Activated T-cell treated with anti-CD3 and anti-CD28 coated beads, Interleukin-2, amount 50 U/mL, for 48 hours (primary cell): ENCODE results near the gene ANKRD12.
"Not testable (repeated sequence)": the region's sequence is repeated elsewhere in the genome, so short reads cannot be mapped to it uniquely, and the experiment has no call there.

Source experiments
- DNase-seq, 2 experiments: peaks; one replicate each; pipeline ENCODE4 v3.0.0-alpha.2; 2020

The ANKRD12 gene

GRCh38 chr18:9136315-9137155 is at the start of gene ANKRD12:
TSS of gene ANKRD12 (plus strand) at chr18:9136781. CDS start at chr18:9182433, 45,652 bp downstream.
- DNase-seq = peak; percentile 97 to 99

GRCh38 chr18:9087144-9087543 is 49.4 kb upstream of the ANKRD12 start:
- DNase-seq = no peak

GRCh38 chr18:9088252-9088651 is 48.3 kb upstream of the ANKRD12 start:
- no peak for DNase-seq

GRCh38 chr18:9088727-9089126 is 47.9 kb upstream of the ANKRD12 start:
- not testable (repeated sequence) for DNase-seq

- DNase-seq = peak in 1 of 2 experiments; percentile 42
These were observed 46.0 kb upstream of the ANKRD12 start for GRCh38 chr18:9090578-9090977.

GRCh38 chr18:9091066-9091476 is 45.5 kb upstream of the ANKRD12 start:
- DNase-seq = peak; percentile 65 to 66

- no peak for DNase-seq
These were observed 43.9 kb upstream of the ANKRD12 start for GRCh38 chr18:9092665-9093064.

GRCh38 chr18:9093109-9093508 is 43.5 kb upstream of the ANKRD12 start:
- not testable (repeated sequence) for DNase-seq

GRCh38 chr18:9094307-9095226 is 42.0 kb upstream of the ANKRD12 start:
- DNase-seq = peak; percentile 73 to 75

GRCh38 chr18:9095297-9096006 is 41.1 kb upstream of the ANKRD12 start:
- peak; percentile 73 to 77 for DNase-seq

GRCh38 chr18:9096007-9096371 is 40.6 kb upstream of the ANKRD12 start:
- DNase-seq = no peak

- DNase-seq = no peak
These were observed 39.9 kb upstream of the ANKRD12 start for GRCh38 chr18:9096685-9097084.

GRCh38 chr18:9097349-9097748 is 39.2 kb upstream of the ANKRD12 start:
- no peak for DNase-seq

GRCh38 chr18:9100796-9101195 is 35.8 kb upstream of the ANKRD12 start:
- DNase-seq = no peak

- DNase-seq = no peak
These were observed 34.7 kb upstream of the ANKRD12 start for GRCh38 chr18:9101730-9102507.

GRCh38 chr18:9102508-9103375 is 33.8 kb upstream of the ANKRD12 start, which contains the start of gene NDUFV2:
TSS of gene NDUFV2 (plus strand) at chr18:9102699. CDS start at chr18:9102744, 45 bp downstream.
- DNase-seq = peak; percentile 98 to 99

- DNase-seq = no peak
These were observed 33.2 kb upstream of the ANKRD12 start for GRCh38 chr18:9103376-9103873.

GRCh38 chr18:9104244-9104901 is 32.2 kb upstream of the ANKRD12 start:
- DNase-seq = no peak

- no peak for DNase-seq
These were observed 31.2 kb upstream of the ANKRD12 start for GRCh38 chr18:9105420-9105819.

GRCh38 chr18:9106094-9106493 is 30.5 kb upstream of the ANKRD12 start:
- no peak for DNase-seq
